ENCODE results near the gene MAGEF1.
A peak's percentile ranks its signal among the peaks of the same experiment; 100 is the strongest.
"Not testable (repeated sequence)": the region's sequence is repeated elsewhere in the genome, so short reads cannot be mapped to it uniquely, and the experiment has no call there.

MAGEF1 gene

DNA sequence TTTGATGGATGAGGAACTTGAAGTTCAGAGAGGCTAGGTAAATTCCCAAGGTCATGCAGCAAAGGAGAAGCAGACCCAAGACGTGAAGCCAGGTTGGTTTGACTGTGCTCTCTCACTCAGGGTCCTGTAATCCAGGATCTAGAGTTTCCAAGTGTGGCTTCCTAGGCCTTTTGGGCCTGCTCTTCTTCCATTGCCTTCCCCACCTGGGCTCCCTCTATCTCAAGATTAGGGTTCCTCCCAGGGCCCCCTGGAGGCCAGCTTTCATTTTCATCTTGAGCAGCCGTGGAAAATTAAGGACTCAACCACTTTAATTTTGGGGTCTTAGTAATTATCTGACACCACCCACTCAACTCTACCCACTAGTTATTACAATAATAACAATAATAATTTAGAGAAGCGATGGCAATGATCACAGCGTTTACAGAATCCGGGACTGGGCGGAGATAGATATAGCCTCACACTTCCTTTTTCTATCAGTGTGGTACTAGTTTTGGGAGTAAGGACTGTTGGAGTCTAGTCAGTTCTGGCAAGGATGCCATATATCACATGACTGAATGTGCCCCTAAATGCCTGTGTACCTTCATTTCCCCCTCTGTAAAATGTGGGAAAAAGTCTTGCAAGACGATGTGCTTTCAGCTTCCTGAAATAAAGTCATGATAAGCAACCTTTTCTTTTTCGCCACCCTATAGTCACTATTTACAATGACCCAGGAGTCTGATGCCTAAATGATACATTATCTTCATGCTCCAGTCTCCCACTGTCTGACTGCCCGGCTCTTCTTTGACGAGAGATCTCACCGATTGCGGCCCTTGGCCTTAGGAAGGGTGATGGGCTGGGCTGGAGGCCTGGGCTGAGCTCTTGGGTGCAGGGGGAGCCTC, 30.2 kb upstream of the MAGEF1 start:
- no peak for DNase-seq

DNA sequence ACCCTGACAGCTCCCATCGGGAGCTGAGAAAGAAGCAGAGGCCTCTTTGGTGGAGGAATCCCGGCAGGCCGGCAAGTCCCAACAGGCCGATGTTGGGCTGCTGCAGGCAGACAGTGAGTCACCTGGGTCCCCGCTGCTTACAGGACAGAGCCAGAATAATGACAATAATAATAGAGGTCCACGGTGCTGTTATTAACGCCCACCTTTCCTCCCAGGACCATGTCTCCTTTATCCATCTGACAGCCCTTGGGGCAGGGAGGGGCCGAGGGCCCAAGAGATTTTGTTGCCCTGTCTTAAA, 29.3 kb upstream of the MAGEF1 start:
- DNase-seq, result no peak

DNA sequence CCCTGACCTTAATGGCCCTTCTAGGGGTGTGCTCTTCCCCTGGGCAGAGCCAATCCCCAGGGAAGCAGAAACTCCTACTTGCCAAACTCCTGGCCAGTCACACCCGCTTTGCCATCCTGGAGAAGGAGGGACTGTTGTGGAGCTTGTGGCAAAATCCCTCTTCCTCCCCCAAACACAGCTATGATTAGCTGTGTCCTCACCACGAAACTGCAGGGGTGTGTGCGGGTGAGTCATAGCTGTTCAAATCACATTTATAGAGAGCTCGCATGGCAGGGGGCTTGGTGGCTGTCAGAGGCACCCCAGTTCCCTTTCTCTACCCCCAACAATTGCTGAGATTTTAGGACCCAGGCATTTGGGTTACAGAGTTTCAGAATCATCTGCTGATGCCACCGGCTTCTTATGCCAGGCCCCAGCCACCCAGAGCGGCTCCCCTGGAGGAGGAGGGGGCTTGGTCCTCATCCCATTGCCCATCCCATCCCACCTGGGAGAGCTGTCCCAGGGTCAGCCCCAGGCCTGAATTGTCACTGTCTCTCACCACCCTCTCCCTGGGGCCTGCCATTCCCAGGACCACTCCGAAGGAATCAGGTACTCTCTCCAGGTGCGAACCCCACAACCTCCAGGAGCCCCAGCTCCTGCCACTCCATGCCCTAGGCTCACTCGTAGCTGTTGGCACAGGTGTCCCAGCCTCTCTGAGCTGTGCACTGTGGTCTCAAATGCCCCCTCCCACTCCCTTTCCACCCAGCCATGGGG, 28.8 kb upstream of the MAGEF1 start:
- DNase-seq, result no peak

DNA sequence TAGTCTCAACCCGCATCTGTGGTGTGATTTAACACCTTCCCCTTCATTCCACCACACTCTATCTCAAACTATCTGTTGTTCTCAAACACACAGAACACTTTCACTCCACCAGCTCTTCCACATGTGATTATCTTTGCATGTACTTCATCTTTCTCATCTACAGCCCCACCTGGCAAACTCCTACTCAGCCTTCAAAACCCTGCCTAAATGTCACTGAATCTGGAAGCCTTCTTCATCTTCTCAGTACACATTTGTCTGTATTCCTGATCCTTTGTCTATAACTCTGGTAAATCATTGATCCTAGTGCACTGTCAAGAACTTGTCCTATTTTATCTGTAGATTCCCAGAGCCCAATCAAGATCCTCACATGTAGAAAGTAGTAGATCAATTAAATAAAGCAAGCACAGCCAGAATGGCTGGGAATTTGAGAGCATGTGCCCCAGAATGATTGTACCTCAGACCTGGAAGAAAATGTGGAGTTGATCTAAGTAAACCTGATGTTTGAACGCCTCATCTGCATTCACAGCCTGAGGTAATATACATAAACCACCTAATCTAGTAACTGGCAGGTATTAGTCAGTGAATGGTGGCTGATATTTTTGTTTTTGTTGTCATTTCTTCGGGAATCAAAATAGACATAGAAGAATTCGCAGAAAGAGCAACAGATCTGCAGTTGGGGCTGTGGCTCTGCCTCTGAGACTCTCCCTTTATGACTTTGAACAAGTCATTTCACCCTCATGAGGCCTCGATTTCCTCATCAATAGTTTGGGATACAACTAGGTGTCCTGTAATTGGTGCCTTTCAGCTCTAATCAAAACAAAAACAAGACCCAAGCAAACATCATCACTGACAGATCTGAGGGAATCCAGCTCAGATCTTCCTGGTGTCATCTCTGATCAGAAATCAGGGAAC, 28.0 kb upstream of the MAGEF1 start:
- no peak for DNase-seq

DNA sequence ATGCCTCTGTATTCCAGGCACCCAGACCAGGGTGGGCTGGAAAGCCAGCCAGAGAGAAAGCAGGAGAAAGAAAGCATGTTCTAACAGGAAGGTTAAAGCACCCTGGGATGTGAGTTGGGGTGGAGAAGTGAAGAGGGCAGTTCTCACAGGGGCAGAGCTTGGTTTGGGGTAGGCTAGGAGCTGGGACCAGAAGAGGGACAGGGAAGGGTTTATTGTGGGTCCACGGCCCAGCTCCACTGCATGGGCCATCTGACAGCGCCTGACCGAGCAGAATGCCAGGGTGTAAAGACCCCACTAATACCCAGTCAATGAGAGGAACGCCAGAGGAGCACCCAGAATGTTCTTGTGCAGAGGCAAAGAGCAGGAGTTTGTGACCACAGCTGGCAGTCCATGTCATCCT, 27.1 kb upstream of the MAGEF1 start:
- DNase-seq, result no peak

- DNase-seq, result no peak
These were observed 26.6 kb upstream of the MAGEF1 start for GRCh38 chr3:184738506-184738890.

DNA sequence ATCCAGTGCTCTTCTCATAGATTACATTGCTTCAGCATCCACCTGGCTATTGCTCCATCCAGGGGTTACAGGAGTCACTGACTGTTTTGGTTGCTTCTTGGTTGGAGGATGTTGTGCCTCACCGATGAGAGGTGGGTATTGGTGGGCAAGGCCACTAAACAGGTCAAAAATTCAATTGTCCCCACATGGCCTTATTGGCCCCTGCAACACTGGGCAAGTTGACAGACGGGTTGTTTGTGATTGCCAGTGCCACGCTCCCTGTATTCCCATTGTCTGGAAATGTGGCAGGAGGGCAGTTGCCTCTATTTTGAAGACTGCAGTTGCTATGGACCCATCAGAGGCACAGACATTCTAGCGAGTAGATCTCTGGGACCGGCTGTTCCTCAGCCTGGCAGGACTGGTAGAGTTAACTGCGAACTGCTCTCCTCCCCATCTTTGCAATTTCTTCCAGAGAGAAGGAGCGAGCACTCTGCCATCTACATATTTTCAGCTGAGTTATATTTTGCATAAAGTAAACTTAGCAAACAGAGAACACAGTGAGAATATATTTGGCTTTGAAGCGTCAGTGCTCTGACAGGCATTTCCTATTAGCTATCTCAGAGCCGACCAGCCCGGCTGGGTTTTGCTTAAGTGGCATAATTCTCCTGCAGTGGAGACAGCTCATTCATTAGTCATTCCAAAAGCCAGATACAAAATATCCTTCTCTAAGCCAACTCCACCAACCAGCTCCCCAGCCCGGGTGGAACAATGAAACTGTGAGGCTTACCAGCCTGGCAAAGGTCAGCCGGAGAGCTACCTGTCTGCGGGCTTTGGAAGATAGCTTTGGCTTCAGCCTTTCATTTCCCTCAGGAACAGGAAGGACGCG, 26.0 kb upstream of the MAGEF1 start:
- DNase-seq, result no peak

DNA sequence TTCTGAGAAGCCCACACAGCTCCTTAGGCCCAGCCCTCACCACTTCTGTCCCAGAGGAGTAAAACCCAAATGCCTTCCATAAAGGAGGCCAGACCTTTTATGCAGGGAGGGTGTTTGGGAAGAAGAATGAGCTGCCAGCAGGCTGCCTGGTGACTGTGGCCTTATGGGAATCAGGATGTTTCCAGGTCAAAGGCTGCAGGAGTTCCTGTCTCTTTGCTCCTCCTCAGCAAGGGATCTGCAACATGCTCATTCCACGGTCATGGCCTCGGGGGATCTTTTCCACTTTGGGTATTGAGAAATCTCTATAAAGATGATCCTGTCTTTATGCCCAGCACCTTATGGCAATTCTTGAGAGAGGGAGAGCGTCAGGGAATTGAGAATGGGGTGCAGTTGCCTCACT, 25.2 kb upstream of the MAGEF1 start:
- no peak for DNase-seq

- DNase-seq, result no peak
These were observed 23.2 kb upstream of the MAGEF1 start for GRCh38 chr3:184734903-184735701.

DNA sequence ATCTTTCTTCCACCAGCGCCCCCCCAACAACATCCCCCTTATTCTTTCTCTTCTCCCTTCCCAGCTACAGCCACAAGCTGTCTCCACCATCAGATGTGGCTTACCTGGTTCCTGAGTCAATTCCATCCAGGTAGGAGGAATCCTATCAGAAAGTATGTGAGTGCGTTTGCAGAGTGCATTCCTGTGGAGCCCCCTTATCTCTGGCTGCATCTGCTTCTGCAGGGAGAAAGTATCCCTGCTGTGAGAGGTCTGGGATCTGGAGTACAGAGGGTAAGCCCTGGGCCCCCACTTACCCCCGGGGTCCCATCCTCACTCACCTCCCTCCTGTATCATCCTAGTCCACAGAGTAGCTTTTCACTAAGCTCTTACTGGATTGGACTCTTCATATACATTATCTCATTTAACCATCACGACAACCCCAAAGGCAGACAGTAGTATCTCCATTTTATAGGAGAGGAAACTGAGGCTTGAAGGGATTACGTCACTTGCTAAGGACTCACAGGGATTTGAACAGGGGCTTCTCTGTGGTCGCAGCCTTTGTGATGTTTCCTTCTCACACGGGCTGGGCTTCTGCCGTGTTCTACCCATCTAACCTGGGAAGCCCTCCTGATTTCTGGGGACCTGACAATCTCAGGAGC, 22.2 kb upstream of the MAGEF1 start:
- DNase-seq, result no peak

- DNase-seq, result no peak
These were observed 21.3 kb upstream of the MAGEF1 start for GRCh38 chr3:184733181-184733580.

GRCh38 chr3:184731786-184732537, 20.1 kb upstream of the MAGEF1 start:
- no peak for DNase-seq

- DNase-seq, result no peak
These were observed 19.1 kb upstream of the MAGEF1 start for GRCh38 chr3:184730924-184731323.

DNA sequence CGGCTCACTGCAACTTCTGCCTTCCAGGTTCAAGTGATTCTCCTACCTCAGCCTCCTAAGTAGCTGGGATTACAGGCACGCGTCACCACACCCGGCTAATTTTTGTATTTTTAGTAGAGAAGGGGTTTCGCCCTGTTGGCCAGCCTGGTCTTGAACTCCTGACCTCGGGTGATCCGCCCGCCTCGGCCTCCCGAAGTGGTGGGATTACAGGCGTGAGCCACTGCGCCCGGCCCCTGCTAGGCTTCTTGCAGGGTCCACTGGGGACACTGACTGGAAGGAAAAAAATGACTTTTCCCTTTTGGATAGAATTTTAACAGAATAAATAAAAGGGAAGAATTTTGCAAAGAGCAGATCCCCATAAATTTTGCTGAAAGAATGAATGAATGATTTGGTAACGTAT, 17.3 kb upstream of the MAGEF1 start:
- not testable (repeated sequence) for DNase-seq

- DNase-seq, result no peak
These were observed 16.2 kb upstream of the MAGEF1 start for GRCh38 chr3:184728010-184728527.

GRCh38 chr3:184727357-184728009, 15.6 kb upstream of the MAGEF1 start:
- peak; percentile 76 for DNase-seq

DNA sequence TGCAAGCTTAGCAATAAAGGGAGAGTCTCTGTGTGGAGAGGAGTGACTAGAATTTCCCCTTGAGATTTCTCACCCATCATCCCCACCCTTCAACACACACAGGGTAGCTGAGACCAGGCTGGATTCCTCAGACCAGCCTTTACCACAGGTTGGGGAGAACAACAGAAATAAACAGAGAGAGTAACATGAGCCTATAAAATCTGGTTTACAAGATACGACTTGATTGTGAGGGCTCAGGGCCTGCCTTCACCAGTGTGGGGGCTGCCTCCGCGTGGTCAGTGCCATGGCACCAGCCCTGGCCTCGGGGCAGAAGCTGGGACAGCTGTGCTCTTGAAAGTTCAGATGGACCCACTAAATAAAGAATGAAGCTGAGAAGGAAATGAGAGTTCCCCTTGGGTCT, 14.6 kb upstream of the MAGEF1 start:
- DNase-seq, result no peak

DNA sequence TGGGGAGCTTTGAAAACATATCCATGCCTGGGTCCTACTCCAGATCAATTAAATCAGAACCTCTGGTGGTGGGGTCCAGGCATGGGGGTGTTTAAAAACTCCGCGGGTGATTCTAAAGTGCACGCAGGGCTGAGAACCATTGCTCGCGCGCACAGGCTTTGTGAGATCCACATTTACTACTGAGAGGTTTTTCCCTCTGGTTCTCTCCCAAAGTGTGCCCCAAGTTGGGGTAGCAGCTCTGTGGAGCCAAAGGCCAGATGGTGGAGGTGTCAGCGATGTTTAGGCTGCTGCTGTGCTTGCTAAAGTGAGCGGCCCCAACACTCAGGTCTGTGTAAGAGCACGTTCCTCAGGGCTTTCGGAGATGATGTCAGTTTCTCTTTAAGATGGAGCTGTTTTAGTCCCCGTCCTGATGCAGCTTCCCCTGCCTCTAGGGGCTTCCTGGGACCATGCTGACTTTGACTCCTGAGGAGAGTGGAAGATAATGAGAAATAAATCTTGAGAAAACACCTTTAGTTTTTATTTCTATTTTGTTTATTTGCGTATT, 13.4 kb upstream of the MAGEF1 start:
- no peak for DNase-seq

DNA sequence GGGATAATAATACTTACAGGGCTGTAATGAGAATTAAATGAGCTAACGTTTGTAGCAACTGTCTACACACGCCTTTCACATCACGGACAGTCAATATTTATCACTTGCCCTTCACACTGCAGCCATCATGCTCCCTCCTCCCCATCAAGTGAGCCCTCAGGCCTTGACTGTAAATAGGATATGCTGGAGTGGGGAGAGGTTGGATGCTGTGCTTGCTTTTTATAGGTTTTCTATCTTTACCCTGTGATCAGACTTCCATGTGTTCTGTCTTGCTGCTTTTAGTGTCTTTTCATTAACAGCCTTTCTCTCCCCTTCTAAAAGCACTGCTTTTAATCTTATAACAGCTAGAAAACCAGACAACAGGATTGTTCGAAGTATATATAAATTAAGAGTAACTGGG, 12.8 kb upstream of the MAGEF1 start:
- no peak for DNase-seq
